Epithelial cell of esophagus (primary cell): ENCODE measurements around the gene DNMT3B.

Source experiments
- DNase-seq: peaks from one replicate; pipeline ENCODE4 v3.0.0; 2010; ENCODE audit warnings: low read depth
- H3K4me3 ChIP-seq: 2 replicates; pipeline ENCODE4 v1.5.1; 2011; ENCODE audit warnings: mild to moderate bottlenecking, low read length, control low read depth
- TF ChIP-seq, protein P1 (sequence below): IDR thresholded peaks from 2 replicates; pipeline ENCODE4 v1.5.1; 2011; ENCODE audit warnings: low read depth, mild to moderate bottlenecking, low read length, control low read depth, inconsistent platforms; ENCODE audit not compliant: insufficient read depth; ENCODE audit errors: missing control alignments

Gene DNMT3B

DNA sequence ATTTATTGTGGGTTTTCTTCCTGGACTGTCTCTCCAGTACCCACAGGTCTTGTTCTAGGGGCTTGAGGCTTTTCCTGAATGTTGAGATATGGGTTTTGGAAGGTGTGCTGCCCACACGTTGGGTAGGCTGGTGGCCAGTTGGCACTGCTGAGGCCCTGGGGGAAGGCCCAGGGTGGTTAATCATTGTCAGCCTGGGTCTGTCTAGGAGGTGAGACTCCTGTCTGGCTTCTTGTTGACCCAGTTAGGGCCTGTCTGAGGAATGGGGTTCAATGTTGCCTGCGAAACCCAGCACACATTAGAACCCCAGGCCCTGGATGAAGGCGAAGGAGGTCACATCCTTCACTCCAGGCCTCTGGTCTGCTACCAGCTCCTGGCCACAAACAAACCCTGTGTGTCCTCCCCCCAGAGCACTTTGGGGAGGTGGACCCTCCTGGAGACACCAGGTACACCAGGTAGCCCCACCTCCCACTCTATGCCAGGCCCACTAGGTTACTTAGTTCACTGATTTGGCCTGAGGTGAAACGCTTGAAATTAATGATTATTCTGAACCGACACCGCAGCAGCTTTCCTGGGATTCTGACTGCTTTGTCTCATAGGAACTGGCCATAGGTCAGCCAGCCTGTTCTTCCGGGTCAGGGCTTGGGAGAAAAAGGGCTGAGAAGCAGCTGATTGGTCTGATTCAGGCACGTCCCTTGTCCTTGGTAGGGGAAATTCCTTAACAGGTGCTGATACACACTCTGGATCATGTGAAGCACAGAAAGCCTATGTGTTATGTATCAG lies 15.2 kb downstream of the DNMT3B start:
- no peak for DNase-seq

DNA sequence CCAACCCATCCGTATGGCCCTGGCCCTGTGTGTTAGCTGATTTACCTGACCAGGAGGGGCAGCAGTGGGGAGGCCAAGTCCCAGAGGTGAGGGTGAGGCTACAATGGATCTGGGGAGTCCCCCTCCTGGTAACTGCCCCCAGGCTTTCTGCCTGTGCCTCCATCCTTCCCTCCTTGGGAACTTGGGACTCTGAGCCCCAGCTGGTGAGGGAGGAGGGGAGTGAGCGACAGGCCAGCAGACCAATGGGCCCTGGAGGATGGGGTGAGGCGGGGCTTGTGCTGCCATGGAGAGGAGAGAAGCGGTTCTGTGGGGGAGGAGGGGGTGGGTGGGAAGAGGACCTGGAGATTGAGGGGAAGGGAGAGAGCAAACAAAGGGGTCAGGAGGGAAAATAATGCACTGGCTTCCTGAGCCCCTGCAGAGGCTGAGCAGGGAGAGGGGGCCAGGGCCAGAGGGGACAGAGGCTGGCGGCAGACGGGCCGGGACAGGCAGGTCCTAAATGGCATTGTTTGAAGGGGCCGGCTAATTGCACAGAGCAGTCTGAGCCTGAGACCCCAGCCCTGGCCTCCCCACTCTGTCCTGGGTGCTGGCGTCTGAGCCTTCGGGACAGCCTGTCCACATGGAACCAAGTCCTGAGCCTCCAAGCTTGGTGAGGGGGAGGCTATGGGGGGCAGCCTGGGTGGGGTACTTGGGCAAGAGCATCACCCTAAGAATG lies 17.5 kb downstream of the DNMT3B start:
- no peak overlapping the region for H3K4me3 ChIP-seq
- DNase-seq, result no peak
- TF ChIP-seq, protein P1, sequence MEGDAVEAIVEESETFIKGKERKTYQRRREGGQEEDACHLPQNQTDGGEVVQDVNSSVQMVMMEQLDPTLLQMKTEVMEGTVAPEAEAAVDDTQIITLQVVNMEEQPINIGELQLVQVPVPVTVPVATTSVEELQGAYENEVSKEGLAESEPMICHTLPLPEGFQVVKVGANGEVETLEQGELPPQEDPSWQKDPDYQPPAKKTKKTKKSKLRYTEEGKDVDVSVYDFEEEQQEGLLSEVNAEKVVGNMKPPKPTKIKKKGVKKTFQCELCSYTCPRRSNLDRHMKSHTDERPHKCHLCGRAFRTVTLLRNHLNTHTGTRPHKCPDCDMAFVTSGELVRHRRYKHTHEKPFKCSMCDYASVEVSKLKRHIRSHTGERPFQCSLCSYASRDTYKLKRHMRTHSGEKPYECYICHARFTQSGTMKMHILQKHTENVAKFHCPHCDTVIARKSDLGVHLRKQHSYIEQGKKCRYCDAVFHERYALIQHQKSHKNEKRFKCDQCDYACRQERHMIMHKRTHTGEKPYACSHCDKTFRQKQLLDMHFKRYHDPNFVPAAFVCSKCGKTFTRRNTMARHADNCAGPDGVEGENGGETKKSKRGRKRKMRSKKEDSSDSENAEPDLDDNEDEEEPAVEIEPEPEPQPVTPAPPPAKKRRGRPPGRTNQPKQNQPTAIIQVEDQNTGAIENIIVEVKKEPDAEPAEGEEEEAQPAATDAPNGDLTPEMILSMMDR, result no peak

More for the DNA sequence above, 15.2 kb downstream of the DNMT3B start:
- TF ChIP-seq, protein P1, result no peak
- H3K4me3 ChIP-seq, result no peak overlapping the region

DNA sequence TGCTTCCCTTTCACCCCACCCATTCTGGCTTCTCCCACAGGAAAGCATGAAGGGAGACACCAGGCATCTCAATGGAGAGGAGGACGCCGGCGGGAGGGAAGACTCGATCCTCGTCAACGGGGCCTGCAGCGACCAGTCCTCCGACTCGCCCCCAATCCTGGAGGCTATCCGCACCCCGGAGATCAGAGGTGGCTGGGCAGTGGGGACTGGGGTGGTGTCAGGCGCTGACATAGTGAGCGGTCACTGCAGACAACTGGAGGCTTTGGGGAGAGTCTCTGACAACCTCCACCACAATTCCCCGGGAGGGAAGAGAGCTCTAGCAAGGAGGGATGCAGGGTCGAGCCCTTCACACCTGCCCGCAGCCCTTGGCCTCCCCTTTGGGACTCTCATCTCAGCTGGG lies 18.1 kb downstream of the DNMT3B start:
- TF ChIP-seq, protein P1, result no peak
- H3K4me3 ChIP-seq, result no peak overlapping the region
- no peak for DNase-seq

DNA sequence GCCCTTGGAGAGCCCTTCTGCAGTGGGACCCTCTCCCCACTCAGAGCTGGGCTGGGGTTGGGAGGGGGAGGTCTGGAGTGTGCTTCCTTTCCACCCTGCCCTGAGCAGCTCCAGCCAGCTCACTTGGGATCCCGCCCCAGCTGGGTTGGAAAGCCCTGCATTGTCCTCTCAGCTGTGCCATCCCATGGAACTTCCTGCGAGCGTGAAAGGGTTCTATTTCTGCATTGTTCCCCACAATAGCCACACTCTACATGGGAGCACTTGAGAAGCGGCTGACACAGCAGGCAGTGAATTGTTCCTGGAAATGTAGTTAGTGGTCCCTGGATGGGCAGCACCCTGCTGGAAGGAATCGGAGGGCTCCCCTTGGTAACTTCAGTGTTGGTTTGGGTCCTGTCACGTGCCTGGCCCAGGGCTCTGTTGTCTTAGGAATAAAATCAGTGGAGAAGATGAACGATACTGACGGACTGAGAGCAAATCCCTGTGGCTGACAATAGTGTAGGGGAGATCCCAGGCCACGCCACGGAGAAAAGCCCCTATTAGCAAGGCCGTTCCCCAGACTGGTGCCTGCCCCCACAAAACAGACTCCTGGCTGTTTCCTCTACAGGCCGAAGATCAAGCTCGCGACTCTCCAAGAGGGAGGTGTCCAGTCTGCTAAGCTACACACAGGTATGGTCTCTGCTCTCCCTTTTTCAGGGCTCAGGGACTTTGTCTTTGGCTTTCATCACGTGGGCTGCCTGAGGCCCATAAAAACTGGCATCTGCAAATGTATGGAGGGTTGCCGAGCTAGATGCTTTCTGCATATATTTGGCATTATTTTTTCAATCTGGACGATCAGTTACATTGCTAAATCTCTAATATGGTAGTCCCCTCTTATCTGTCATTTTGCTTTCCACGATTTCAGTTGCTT lies 18.8 kb downstream of the DNMT3B start:
- no peak for DNase-seq
- H3K4me3 ChIP-seq, result no peak overlapping the region
- TF ChIP-seq, protein P1, result no peak

DNA sequence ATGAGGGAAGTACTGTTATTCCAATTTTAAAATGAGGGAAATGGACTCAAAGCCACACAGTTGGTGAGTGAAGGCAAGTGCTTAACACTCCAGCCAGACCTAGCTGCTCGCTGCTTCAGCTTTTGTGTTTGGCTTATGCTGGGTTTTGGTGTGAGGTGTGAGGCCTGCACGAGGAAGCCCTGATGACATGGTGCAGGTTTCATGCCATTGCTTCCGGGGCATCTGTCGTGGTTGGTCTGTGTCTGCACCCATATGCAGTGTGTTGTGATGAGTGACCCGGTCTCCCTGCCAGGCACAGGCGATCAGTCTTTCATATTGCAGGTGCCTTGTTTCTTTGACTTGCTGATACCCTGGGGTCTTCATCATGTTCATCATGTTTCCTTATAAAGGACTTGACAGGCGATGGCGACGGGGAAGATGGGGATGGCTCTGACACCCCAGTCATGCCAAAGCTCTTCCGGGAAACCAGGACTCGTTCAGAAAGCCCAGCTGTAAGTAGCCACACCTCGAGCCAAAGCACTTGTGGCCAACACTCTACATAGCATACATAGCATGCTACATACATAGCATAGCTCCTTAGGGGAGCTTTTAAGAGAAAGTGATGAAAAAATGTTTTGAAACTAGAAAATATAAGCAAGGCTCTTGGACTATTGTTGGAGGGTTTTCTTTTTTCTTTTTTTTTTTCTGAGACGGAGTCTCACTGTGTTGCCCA lies 22.3 kb downstream of the DNMT3B start:
- TF ChIP-seq, protein P1, result no peak
- no peak overlapping the region for H3K4me3 ChIP-seq
- no peak for DNase-seq

DNA sequence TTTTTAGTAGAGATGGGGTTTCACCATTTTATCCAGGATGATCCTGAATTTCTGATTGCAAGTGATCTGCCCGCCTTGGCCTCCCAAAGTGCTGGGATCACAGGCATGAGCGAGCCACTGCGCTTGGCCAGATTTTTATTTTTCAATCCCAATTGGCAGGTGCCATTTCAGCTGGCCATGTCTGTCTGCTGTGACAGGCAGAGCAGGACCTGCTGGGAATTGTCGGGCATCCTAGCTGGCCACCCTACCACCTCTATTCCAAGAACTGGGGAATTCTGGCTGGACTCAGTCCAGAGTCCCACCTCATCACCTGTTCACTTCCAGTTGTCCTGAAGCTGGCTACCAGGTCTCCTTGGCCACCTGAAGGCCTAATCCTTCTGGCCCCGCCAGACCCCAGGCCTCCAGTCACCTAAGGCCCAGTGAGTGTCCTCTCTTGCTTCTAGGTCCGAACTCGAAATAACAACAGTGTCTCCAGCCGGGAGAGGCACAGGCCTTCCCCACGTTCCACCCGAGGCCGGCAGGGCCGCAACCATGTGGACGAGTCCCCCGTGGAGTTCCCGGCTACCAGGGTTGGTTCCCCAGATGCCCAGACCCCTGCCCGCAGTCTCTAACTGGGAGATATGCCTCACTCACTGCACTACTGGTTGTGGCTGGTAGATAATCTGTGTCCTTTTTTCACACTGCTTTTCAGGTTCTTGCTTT lies 24.0 kb downstream of the DNMT3B start:
- TF ChIP-seq, protein P1, result no peak
- no peak overlapping the region for H3K4me3 ChIP-seq
- DNase-seq, result no peak
